Measurements from ENCODE around the gene RRP36. TPM values are rescaled to one million over a fixed set of nuclear protein-coding genes. Genes with fewer than 3 reads are reported as not detected.

RRP36 gene
- total RNA-seq, 1 experiment from 2014 or later, result 115 TPM

DNA sequence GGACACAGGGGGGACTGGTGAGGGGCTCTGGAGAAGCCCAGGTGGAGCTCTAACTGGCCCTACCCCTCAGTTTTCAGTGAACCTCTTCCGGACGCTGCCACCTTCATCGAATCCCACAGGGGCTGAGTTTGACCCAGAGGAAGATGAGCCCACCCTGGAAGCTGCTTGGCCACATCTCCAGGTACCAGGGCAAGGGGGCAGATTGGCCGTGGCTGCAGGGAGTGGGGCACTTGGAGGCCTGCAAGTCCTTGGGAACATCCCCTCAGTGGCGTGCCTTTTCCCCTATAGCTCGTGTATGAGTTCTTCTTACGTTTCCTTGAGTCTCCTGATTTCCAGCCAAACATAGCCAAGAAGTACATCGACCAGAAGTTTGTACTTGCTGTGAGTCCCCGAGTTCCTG, 14.3 kb upstream of the RRP36 start:
- Histone ChIP-seq H3K27me3 (replicated peaks; ENCODE audit: insufficient read depth, low read depth, low read length, poor library complexity) (no peaks in the 10 kb centered on the region), H3K36me3 (ENCODE audit: insufficient read depth, low read length, poor library complexity, severe bottlenecking) (peaks cover 52% of the 10 kb centered on the region), H3K9me3 (ENCODE audit: low read depth, low read length, poor library complexity, severe bottlenecking) (no peaks in the 10 kb centered on the region), H3K4me3 (ENCODE audit: low read depth, low read length, poor library complexity, severe bottlenecking) (no peak overlapping the region), H3K27ac (ENCODE audit: low read depth, low read length, poor library complexity, severe bottlenecking) (no peak overlapping the region), H3K4me1 (ENCODE audit: insufficient read depth, low read length, poor library complexity, severe bottlenecking) (no peaks in the 10 kb centered on the region)
- no peak for TF ChIP-seq EZH2 (IDR thresholded peaks at IDR 0.05; ENCODE audit: borderline replicate concordance, low read depth, low read length, poor library complexity, severe bottlenecking)
- TF ChIP-seq, protein P1, sequence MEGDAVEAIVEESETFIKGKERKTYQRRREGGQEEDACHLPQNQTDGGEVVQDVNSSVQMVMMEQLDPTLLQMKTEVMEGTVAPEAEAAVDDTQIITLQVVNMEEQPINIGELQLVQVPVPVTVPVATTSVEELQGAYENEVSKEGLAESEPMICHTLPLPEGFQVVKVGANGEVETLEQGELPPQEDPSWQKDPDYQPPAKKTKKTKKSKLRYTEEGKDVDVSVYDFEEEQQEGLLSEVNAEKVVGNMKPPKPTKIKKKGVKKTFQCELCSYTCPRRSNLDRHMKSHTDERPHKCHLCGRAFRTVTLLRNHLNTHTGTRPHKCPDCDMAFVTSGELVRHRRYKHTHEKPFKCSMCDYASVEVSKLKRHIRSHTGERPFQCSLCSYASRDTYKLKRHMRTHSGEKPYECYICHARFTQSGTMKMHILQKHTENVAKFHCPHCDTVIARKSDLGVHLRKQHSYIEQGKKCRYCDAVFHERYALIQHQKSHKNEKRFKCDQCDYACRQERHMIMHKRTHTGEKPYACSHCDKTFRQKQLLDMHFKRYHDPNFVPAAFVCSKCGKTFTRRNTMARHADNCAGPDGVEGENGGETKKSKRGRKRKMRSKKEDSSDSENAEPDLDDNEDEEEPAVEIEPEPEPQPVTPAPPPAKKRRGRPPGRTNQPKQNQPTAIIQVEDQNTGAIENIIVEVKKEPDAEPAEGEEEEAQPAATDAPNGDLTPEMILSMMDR (conservative IDR thresholded peaks at IDR 0.05; ENCODE audit: low read depth, low read length), result no peak
- CTCF ChIA-PET, result interaction anchor here (0.5 kb wide), 1 partner anchor 149 kb away, joined by 5 read pairs; no protein-coding TSS in a partner anchor
- no peak for DNase-seq (ENCODE audit: low spot score)
- intact Hi-C loops (cut with micrococcal nuclease; ENCODE audit: unreplicated experiment), result no loop called here
- POLR2A ChIA-PET (ENCODE audit: low non-redundant PET), result interaction anchor here (0.7 kb wide), 1 partner anchor 118 kb away, joined by 3 read pairs; no protein-coding TSS in a partner anchor
- BruUV-seq (replicated peaks), result no TSS peak

DNA sequence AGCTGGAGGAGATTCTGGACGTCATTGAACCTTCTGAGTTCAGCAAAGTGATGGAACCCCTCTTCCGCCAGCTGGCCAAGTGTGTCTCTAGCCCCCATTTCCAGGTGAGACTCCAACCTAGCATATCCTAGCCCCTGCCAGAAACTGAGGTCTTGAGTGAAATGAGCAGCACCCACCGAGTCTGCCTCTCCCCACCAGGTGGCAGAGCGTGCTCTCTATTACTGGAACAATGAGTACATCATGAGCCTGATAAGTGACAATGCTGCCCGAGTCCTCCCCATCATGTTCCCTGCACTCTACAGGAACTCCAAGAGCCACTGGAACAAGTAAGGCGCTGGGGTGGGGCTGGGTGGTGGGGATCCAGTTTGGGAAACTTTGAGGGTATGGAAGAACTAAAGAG, 12.3 kb upstream of the RRP36 start:
- Histone ChIP-seq H3K27ac (ENCODE audit: low read depth, low read length, poor library complexity, severe bottlenecking) (no peak overlapping the region), H3K27me3 (replicated peaks; ENCODE audit: insufficient read depth, low read depth, low read length, poor library complexity) (no peaks in the 10 kb centered on the region), H3K4me1 (ENCODE audit: insufficient read depth, low read length, poor library complexity, severe bottlenecking) (peaks cover 7% of the 10 kb centered on the region), H3K4me3 (ENCODE audit: low read depth, low read length, poor library complexity, severe bottlenecking) (no peak overlapping the region), H3K36me3 (ENCODE audit: insufficient read depth, low read length, poor library complexity, severe bottlenecking) (peaks cover 58% of the 10 kb centered on the region), H3K9me3 (ENCODE audit: low read depth, low read length, poor library complexity, severe bottlenecking) (no peaks in the 10 kb centered on the region)
- ChIA-PET POLR2A (ENCODE audit: low non-redundant PET) (no interaction called here), CTCF (no interaction called here)
- DNase-seq (ENCODE audit: low spot score), result peak; percentile 66
- no TSS peak for BruUV-seq (replicated peaks)
- TF ChIP-seq EZH2 (IDR thresholded peaks at IDR 0.05; ENCODE audit: borderline replicate concordance, low read depth, low read length, poor library complexity, severe bottlenecking), result no peak
- TF ChIP-seq, protein P1 (conservative IDR thresholded peaks at IDR 0.05; ENCODE audit: low read depth, low read length), result peak; percentile 61
- intact Hi-C loops (cut with micrococcal nuclease; ENCODE audit: unreplicated experiment), result loop anchor here (1.0 kb wide), 1 partner anchor 134 kb away; no protein-coding TSS in a partner anchor

DNA sequence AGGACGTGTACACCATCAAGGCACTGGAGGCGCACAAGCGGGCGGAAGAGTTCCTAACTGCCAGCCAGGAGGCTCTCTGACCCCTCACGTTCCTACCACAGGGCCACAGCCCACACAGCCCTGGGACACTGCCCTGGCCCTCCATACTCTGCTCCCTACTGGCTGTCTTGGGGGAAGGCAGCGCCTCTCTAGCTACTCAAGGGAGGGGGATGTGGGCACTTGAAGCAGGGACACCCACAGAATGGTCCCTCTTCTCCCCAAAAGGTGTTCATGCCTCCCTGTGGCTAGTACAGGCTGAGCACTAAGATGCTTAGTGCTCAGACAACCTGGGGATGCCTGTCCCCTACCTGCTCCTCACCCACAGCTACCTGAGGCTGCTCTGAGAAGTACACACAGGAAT, 10.2 kb upstream of the RRP36 start:
- TF ChIP-seq EZH2 (IDR thresholded peaks at IDR 0.05; ENCODE audit: borderline replicate concordance, low read depth, low read length, poor library complexity, severe bottlenecking), result no peak
- TF ChIP-seq, protein P1 (conservative IDR thresholded peaks at IDR 0.05; ENCODE audit: low read depth, low read length), result no peak
- no peaks in the 10 kb centered on the region for H3K9me3 ChIP-seq (ENCODE audit: low read depth, low read length, poor library complexity, severe bottlenecking)
- ChIA-PET POLR2A (ENCODE audit: low non-redundant PET) (no interaction called here), CTCF (interaction anchor here (0.6 kb wide), 1 partner anchor 28 kb away, joined by 3 read pairs; no protein-coding TSS in a partner anchor)
- BruUV-seq (replicated peaks), result no TSS peak
- intact Hi-C loops (cut with micrococcal nuclease; ENCODE audit: unreplicated experiment), result loop anchor here (5.0 kb wide), 1 partner anchor 109 kb away; no protein-coding TSS in a partner anchor
- H3K27me3 ChIP-seq (replicated peaks; ENCODE audit: insufficient read depth, low read depth, low read length, poor library complexity), result no peaks in the 10 kb centered on the region
- peaks cover 7% of the 10 kb centered on the region for H3K4me1 ChIP-seq (ENCODE audit: insufficient read depth, low read length, poor library complexity, severe bottlenecking)
- no peak overlapping the region for H3K4me3 ChIP-seq (ENCODE audit: low read depth, low read length, poor library complexity, severe bottlenecking)
- H3K36me3 ChIP-seq (ENCODE audit: insufficient read depth, low read length, poor library complexity, severe bottlenecking), result peaks cover 58% of the 10 kb centered on the region
- no peak overlapping the region for H3K27ac ChIP-seq (ENCODE audit: low read depth, low read length, poor library complexity, severe bottlenecking)
- DNase-seq (ENCODE audit: low spot score), result no peak
